Myometrial cell (primary cell): ENCODE results near the gene HTR2B. TPM values are rescaled to one million over a fixed set of nuclear protein-coding genes. Genes with fewer than 3 reads are reported as not detected.

Experiments used
- total RNA-seq: library from RNA; depleted of rRNA; stranded (reverse); fragments of >200 nt; gene quantifications from 2 replicates; pipeline ENCODE4 v1.2.3, GENCODE V29; 2015

Gene HTR2B
- 5.5 and 6.4 TPM in 2 replicates for total RNA-seq

GRCh38 chr2:231124838-231125568, at the start of gene HTR2B:
TSS of gene HTR2B (minus strand) at chr2:231125042. CDS start at chr2:231123764, 1,278 bp downstream.

Other genes starting within 250 kb of the HTR2B start
- gene GPR55, start 199.8 kb downstream of the HTR2B start, total RNA-seq: not detected in 2 replicates
- not detected in 2 replicates for gene SPATA3, start 128.9 kb downstream of the HTR2B start, total RNA-seq
- not detected in 2 replicates for gene C2orf72, start 87.5 kb downstream of the HTR2B start, total RNA-seq
- 109 and 137 TPM in 2 replicates for gene PSMD1, start 68.2 kb downstream of the HTR2B start, total RNA-seq
- gene ARMC9, start 73.6 kb upstream of the HTR2B start, total RNA-seq: 57.1 and 62.6 TPM in 2 replicates